ENCODE data around the gene VWA7.

The VWA7 gene

GRCh38 chr6:31720196-31720770 is 56.8 kb downstream of the VWA7 start:
- no peak for TF ChIP-seq CTCF (IDR thresholded peaks at IDR 0.05)
- no peaks in the 10 kb centered on the region for H3K79me2 ChIP-seq
- H3K4me2 ChIP-seq (ENCODE audit: low read length) = no peak overlapping the region
- H2AFZ ChIP-seq = no peak overlapping the region
- no peak overlapping the region for H3K9ac ChIP-seq
- H3K27me3 ChIP-seq (ENCODE audit: control insufficient read depth, insufficient read depth, low read length) = no peaks in the 10 kb centered on the region
- H3K27ac ChIP-seq = no peak overlapping the region
- H3K4me1 ChIP-seq = peaks cover 14% of the 10 kb centered on the region
- H3K36me3 ChIP-seq (ENCODE audit: control insufficient read depth, insufficient read depth, low read length) = no peaks in the 10 kb centered on the region
- no peaks in the 10 kb centered on the region for H3K9me3 ChIP-seq (ENCODE audit: control insufficient read depth, low read length)
- H3K4me3 ChIP-seq (ENCODE audit: low read depth, low read length) = no peak overlapping the region

GRCh38 chr6:31719001-31719400 is 58.1 kb downstream of the VWA7 start:
- no peak overlapping the region for H3K9ac ChIP-seq
- peaks cover 14% of the 10 kb centered on the region for H3K4me1 ChIP-seq
- TF ChIP-seq CTCF (IDR thresholded peaks at IDR 0.05) = no peak
- H3K4me2 ChIP-seq (ENCODE audit: low read length) = no peak overlapping the region
- H3K9me3 ChIP-seq (ENCODE audit: control insufficient read depth, low read length) = no peaks in the 10 kb centered on the region
- no peaks in the 10 kb centered on the region for H3K36me3 ChIP-seq (ENCODE audit: control insufficient read depth, insufficient read depth, low read length)
- H3K79me2 ChIP-seq = no peaks in the 10 kb centered on the region
- H2AFZ ChIP-seq = peak overlapping the region; percentile 3
- no peak overlapping the region for H3K4me3 ChIP-seq (ENCODE audit: low read depth, low read length)
- no peak overlapping the region for H3K27ac ChIP-seq
- H3K27me3 ChIP-seq (ENCODE audit: control insufficient read depth, insufficient read depth, low read length) = no peaks in the 10 kb centered on the region

GRCh38 chr6:31718265-31718664 is 58.9 kb downstream of the VWA7 start:
- Histone ChIP-seq H3K27me3 (ENCODE audit: control insufficient read depth, insufficient read depth, low read length) (no peaks in the 10 kb centered on the region), H3K9ac (no peak overlapping the region), H3K4me3 (ENCODE audit: low read depth, low read length) (no peak overlapping the region), H3K4me2 (ENCODE audit: low read length) (peak overlapping the region; percentile 45), H3K27ac (peak overlapping the region; percentile 15), H3K79me2 (no peaks in the 10 kb centered on the region), H3K4me1 (peaks cover 14% of the 10 kb centered on the region), H2AFZ (peak overlapping the region; percentile 3), H3K36me3 (ENCODE audit: control insufficient read depth, insufficient read depth, low read length) (no peaks in the 10 kb centered on the region), H3K9me3 (ENCODE audit: control insufficient read depth, low read length) (no peaks in the 10 kb centered on the region)
- TF ChIP-seq CTCF (IDR thresholded peaks at IDR 0.05) = no peak

GRCh38 chr6:31717499-31718222 is 59.5 kb downstream of the VWA7 start:
- Histone ChIP-seq H3K27ac (peak overlapping the region; percentile 15), H3K4me3 (ENCODE audit: low read depth, low read length) (no peak overlapping the region), H3K27me3 (ENCODE audit: control insufficient read depth, insufficient read depth, low read length) (no peaks in the 10 kb centered on the region), H3K79me2 (no peaks in the 10 kb centered on the region), H3K4me2 (ENCODE audit: low read length) (peak overlapping the region; percentile 45), H3K9ac (no peak overlapping the region), H3K4me1 (peaks cover 14% of the 10 kb centered on the region), H3K9me3 (ENCODE audit: control insufficient read depth, low read length) (no peaks in the 10 kb centered on the region), H3K36me3 (ENCODE audit: control insufficient read depth, insufficient read depth, low read length) (no peaks in the 10 kb centered on the region), H2AFZ (peak overlapping the region; percentile 3)
- peak; percentile 29 for TF ChIP-seq CTCF (IDR thresholded peaks at IDR 0.05)
